Lower leg skin (tissue), 4 donors: Measurements from ENCODE around the gene THADA. TPM values are rescaled to one million over a fixed set of nuclear protein-coding genes. Genes with fewer than 3 reads are reported as not detected.
"Not testable (repeated sequence)": the region's sequence is repeated elsewhere in the genome, so short reads cannot be mapped to it uniquely, and the experiment has no call there.

Experiments used
- DNase-seq, 2 donors: peaks; one replicate each; pipeline ENCODE4 v3.0.0-alpha.2; 2019; ENCODE audit warnings: low spot score in 2 of 2
- H3K4me3 ChIP-seq: fragments of 200-600 bp; sonication (generic); 2 replicates; pipeline ENCODE4 v1.5.1; 2017; ENCODE audit warnings: mild to moderate bottlenecking, low read depth; ENCODE audit not compliant: poor library complexity, severe bottlenecking
- CTCF ChIP-seq, 3 donors: fragments of 450-650 bp; IDR thresholded peaks; one replicate each; pipeline ENCODE4 v1.5.1; 2016; ENCODE audit warnings: antibody characterized with exemption in 3 of 3, mild to moderate bottlenecking in 3 of 3, moderate library complexity in 2 of 3
- POLR2A ChIP-seq, 2 donors: fragments of 450-650 bp; IDR thresholded peaks; one replicate each; pipeline ENCODE4 v1.6.1; 2016 to 2017; ENCODE audit warnings: antibody characterized with exemption in 2 of 2, mild to moderate bottlenecking in 1 of 2, moderate library complexity in 1 of 2
- WGBS, 2 donors: methylation state at CpG; one replicate each; pipeline ENCODE4 v1.1.5; 2018; 5-methylcytosine and 5-hydroxymethylcytosine counted together
- intact Hi-C: fragments of 100-400 bp; cut with DNase I; formaldehyde crosslinking; loops from one replicate; pipeline ENCODE4 v1.15.0; 2023; ENCODE audit warnings: low total_unique reads
- total RNA-seq, 4 donors: library from RNA; depleted of rRNA; stranded (reverse); fragments of >200 nt; gene quantifications; one replicate each; pipeline ENCODE4 v1.1.0, GENCODE V29; 2016

THADA gene
- total RNA-seq, result 10 to 100 TPM; 19.5 to 26.4 (median 22.2) TPM

- WGBS, 2 donors, result 0 to 1% methylated on average over 34 to 47 of the region's 52 CpGs
- TF ChIP-seq CTCF (IDR thresholded peaks at IDR 0.05), result no peak
- TF ChIP-seq POLR2A (IDR thresholded peaks at IDR 0.05), result peak in 1 of 2 donors; percentile 49
- intact Hi-C loops, result no loop called here
- H3K4me3 ChIP-seq, result peak within 1 kb of the TSS; percentile 86
- peak; percentile 99 to 100 for DNase-seq
Measured at GRCh38 chr2:43595603-43596412, at the start of gene THADA. Gene THADA (minus strand): TSS chr2:43596038. CDS start chr2:43592392, 3,646 bp downstream.

- no peak for DNase-seq
- WGBS, 2 donors, result 98 to 100% methylated on average over 1 of the region's 1 CpG
- intact Hi-C loops, result no loop called here
- no peak overlapping the region for H3K4me3 ChIP-seq
- TF ChIP-seq POLR2A (IDR thresholded peaks at IDR 0.05), result no peak
- no peak for TF ChIP-seq CTCF (IDR thresholded peaks at IDR 0.05)
Measured at GRCh38 chr2:43643680-43644079, 47.8 kb upstream of the THADA start.

GRCh38 chr2:43642363-43642762, 46.5 kb upstream of the THADA start:
- WGBS, 2 donors, result 56 to 63% methylated on average over 2 of the region's 2 CpGs
- H3K4me3 ChIP-seq, result no peak overlapping the region
- TF ChIP-seq CTCF (IDR thresholded peaks at IDR 0.05) (no peak), POLR2A (IDR thresholded peaks at IDR 0.05) (no peak)
- DNase-seq, result no peak
- intact Hi-C loops, result no loop called here

- TF ChIP-seq CTCF (IDR thresholded peaks at IDR 0.05) (no peak), POLR2A (IDR thresholded peaks at IDR 0.05) (peak in 1 of 2 donors; percentile 41)
- 0 to 1% methylated on average over 20 to 55 of the region's 75 CpGs for WGBS, 2 donors
- peak within 1 kb of the TSS; percentile 97 for H3K4me3 ChIP-seq
- intact Hi-C loops, result no loop called here
- DNase-seq, result peak; percentile 91 to 98
Measured at GRCh38 chr2:43637030-43637803, 41.4 kb upstream of the THADA start, which contains the start of gene PLEKHH2. Gene PLEKHH2 (plus strand): TSS chr2:43637260. CDS start chr2:43644674, 7,414 bp downstream.

- intact Hi-C loops, result no loop called here
- 20 to 27% methylated on average over 10 of the region's 10 CpGs for WGBS, 2 donors
- H3K4me3 ChIP-seq, result peak overlapping the region; percentile 97
- DNase-seq, result no peak
- no peak for TF ChIP-seq POLR2A (IDR thresholded peaks at IDR 0.05)
- no peak for TF ChIP-seq CTCF (IDR thresholded peaks at IDR 0.05)
Measured at GRCh38 chr2:43636621-43637020, 40.8 kb upstream of the THADA start.

GRCh38 chr2:43636153-43636552, 40.3 kb upstream of the THADA start:
- WGBS, 2 donors, result 90 to 94% methylated on average over 12 of the region's 12 CpGs
- DNase-seq, intact Hi-C loops, H3K4me3 ChIP-seq: not testable (repeated sequence)
